Gastrocnemius medialis (tissue), 4 donors: ENCODE data around the gene TBKBP1. TPM values are rescaled to one million over a fixed set of nuclear protein-coding genes. Genes with fewer than 3 reads are reported as not detected.

Experiments used
- ATAC-seq, 2 donors: fragments of 150-250 bp; one replicate each; pipeline ENCODE4 v1.9.1; 2016
- DNase-seq, 2 donors: peaks; one replicate each; pipeline ENCODE4 v3.0.0-alpha.2; 2019
- H3K27ac ChIP-seq, 4 donors: fragments of 200-600 bp; sonication (generic); 1 replicate in 1 of 4; 2 replicates in 3 of 4; pipeline ENCODE4 v1.5.1; 2016 to 2018; ENCODE audit warnings: mild to moderate bottlenecking in 2 of 4, moderate library complexity in 1 of 4
- H3K27me3 ChIP-seq, 3 donors: fragments of 200-600 bp; sonication (generic) in 2 of 3; 1 replicate in 1 of 3; 2 replicates in 2 of 3; pipeline versions ENCODE4 v1.5.1 to v1.6.0; 2016 to 2019; ENCODE audit warnings: mild to moderate bottlenecking in 1 of 3, moderate library complexity in 1 of 3
- H3K36me3 ChIP-seq, 2 donors: fragments of 200-600 bp; sonication (generic) in 1 of 2; one replicate each; pipeline ENCODE4 v1.5.1; 2017 to 2018
- H3K4me1 ChIP-seq, 2 donors: fragments of 200-600 bp; sonication (generic) in 1 of 2; one replicate each; pipeline ENCODE4 v1.5.1; 2016 to 2017; ENCODE audit warnings: mild to moderate bottlenecking in 2 of 2
- H3K4me3 ChIP-seq, 4 donors: fragments of 200-600 bp; sonication (generic) in 3 of 4; 1 replicate in 1 of 4; 2 replicates in 3 of 4; pipeline ENCODE4 v1.5.1; 2016 to 2019; ENCODE audit warnings: mild to moderate bottlenecking in 2 of 4
- H3K9me3 ChIP-seq, 3 donors: fragments of 200-600 bp; sonication (generic) in 2 of 3; 1 replicate in 1 of 3; 2 replicates in 2 of 3; pipeline ENCODE4 v1.5.1; 2016 to 2019
- POLR2A ChIP-seq, 2 donors: fragments of 450-650 bp; IDR thresholded peaks; one replicate each; pipeline ENCODE4 v1.6.1; 2017; ENCODE audit warnings: antibody characterized with exemption in 2 of 2, mild to moderate bottlenecking in 2 of 2, moderate library complexity in 2 of 2
- in situ Hi-C, 4 donors: fragments of 200-750 bp; cut with MboI; loops; one replicate each; pipeline versions ENCODE4 v1.15.0 to v1.8.0; 2017; ENCODE audit warnings: low sequenced_read_pairs in 4 of 4
- intact Hi-C: fragments of 100-400 bp; cut with DNase I; formaldehyde crosslinking; loops from one replicate; pipeline ENCODE4 v1.15.1; 2023; ENCODE audit warnings: low total_unique reads
- total RNA-seq, 4 donors: library from RNA; depleted of rRNA; stranded (reverse); fragments of >200 nt; gene quantifications; one replicate each; pipeline versions ENCODE4 v1.1.0 to v1.2.3, GENCODE V29; 2016
- TF ChIP-seq, protein P1 (sequence below), 5 experiments: fragments of 450-650 bp in 3 of 5; fragments of 200-600 bp in 2 of 5; sonication (generic) in 2 of 5; IDR thresholded peaks in 4 of 5; conservative IDR thresholded peaks in 1 of 5; 1 replicate in 4 of 5; 2 replicates in 1 of 5; pipeline ENCODE4 v1.5.1; 2016 to 2019; ENCODE audit warnings: antibody characterized with exemption in 5 of 5, mild to moderate bottlenecking in 3 of 5, moderate library complexity in 3 of 5

TBKBP1 gene
- total RNA-seq, 4 donors from 2014 or later = 15.9 to 28.0 (median 23.0) TPM

DNA sequence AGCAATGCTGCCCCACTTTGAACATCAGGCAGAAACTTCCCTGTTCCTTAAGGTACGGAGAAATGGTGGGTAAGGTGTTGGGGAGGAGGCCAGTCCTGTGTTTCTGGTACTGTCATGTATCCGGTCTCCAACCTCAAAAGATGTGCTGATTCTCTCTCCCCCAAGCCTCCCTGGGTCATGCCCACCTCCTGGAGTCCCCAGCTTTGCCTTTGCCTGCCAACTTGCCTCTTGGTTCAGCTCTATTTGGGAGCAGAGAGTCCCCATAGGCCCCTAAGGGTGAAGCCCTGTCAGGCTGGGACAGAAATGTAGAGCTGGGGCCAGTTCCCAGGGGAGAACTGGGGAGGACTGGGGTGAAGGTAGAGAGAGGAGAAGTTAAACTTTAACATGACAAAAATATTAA is 37.4 kb downstream of the TBKBP1 start:
- intact Hi-C loops = no loop called here
- H3K9me3 ChIP-seq = no peaks in the 10 kb centered on the region
- no peak overlapping the region for H3K27ac ChIP-seq

DNA sequence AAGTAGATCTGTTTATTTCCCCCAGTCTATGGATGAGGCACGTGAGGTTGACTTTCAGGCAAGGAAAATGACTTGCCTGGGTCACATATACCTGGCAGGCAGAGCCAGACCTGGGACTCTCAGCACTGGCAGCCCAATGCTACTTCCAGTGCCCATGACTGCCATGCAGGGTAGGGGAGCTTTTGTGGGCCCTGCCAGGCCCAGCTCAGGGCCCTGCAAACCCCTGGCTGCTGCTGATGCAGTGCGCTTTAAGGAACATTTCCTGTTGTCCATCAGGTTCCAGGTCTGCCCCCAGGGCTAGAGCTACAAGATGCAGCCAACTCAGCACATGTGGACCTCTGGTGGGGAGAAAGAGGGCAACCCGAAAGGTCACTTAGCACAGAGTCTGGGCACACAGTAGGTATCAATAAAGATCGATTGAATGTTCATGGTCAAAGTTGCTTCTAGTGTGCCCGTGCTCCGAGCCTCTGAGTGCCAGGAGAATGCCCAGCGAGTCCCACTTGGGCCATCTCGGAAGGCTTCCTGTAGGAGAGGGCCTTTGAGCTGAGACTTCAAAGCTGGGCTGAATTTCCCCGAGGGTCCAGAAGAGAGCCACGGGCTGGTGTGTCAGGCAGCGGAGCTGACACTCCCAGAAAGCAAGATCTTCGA is 38.6 kb downstream of the TBKBP1 start:
- in situ Hi-C loops (no loop called here), intact Hi-C loops (no loop called here)
- no peak for ATAC-seq
- no peak overlapping the region for H3K27ac ChIP-seq
- no peaks in the 10 kb centered on the region for H3K36me3 ChIP-seq
- H3K9me3 ChIP-seq = no peaks in the 10 kb centered on the region
- DNase-seq = no peak
- peaks cover 43% of the 10 kb centered on the region in 3 donors for H3K27me3 ChIP-seq
- H3K4me3 ChIP-seq = peak overlapping the region in 1 of 4 donors; percentile 47
- no peaks in the 10 kb centered on the region for H3K4me1 ChIP-seq
- TF ChIP-seq POLR2A (IDR thresholded peaks at IDR 0.05) = no peak
- TF ChIP-seq, protein P1, sequence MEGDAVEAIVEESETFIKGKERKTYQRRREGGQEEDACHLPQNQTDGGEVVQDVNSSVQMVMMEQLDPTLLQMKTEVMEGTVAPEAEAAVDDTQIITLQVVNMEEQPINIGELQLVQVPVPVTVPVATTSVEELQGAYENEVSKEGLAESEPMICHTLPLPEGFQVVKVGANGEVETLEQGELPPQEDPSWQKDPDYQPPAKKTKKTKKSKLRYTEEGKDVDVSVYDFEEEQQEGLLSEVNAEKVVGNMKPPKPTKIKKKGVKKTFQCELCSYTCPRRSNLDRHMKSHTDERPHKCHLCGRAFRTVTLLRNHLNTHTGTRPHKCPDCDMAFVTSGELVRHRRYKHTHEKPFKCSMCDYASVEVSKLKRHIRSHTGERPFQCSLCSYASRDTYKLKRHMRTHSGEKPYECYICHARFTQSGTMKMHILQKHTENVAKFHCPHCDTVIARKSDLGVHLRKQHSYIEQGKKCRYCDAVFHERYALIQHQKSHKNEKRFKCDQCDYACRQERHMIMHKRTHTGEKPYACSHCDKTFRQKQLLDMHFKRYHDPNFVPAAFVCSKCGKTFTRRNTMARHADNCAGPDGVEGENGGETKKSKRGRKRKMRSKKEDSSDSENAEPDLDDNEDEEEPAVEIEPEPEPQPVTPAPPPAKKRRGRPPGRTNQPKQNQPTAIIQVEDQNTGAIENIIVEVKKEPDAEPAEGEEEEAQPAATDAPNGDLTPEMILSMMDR (IDR thresholded peaks at IDR 0.05 in 4 of 5, conservative IDR thresholded peaks at IDR 0.05 in 1 of 5) = no peak

More for the DNA sequence above, 37.4 kb downstream of the TBKBP1 start:
- no peak for TF ChIP-seq POLR2A (IDR thresholded peaks at IDR 0.05)
- TF ChIP-seq, protein P1 (IDR thresholded peaks at IDR 0.05 in 4 of 5, conservative IDR thresholded peaks at IDR 0.05 in 1 of 5) = no peak
- in situ Hi-C loops = no loop called here
- no peaks in the 10 kb centered on the region for H3K36me3 ChIP-seq
- H3K4me3 ChIP-seq = no peak overlapping the region
- peaks cover 43% of the 10 kb centered on the region in 3 donors for H3K27me3 ChIP-seq
- DNase-seq (no peak), ATAC-seq (no peak)
- H3K4me1 ChIP-seq = no peaks in the 10 kb centered on the region

DNA sequence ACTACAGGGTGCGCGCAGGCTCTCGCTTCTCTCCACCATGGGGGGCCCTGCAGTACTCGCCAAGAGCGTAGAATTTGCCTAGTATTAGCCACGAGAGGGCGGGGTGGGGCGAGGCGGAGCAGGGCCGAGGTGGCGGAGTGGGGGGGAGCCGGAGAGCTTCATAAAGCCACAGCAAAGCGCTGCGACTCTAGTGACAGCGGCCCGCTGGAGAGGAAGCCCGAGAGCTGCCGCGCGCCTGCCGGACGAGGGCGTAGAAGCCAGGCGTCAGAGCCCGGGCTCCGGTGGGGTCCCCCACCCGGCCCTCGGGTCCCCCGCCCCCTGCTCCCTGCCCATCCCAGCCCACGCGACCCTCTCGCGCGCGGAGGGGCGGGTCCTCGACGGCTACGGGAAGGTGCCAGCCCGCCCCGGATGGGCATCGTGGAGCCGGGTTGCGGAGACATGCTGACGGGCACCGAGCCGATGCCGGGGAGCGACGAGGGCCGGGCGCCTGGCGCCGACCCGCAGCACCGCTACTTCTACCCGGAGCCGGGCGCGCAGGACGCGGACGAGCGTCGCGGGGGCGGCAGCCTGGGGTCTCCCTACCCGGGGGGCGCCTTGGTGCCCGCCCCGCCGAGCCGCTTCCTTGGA is 39.2 kb downstream of the TBKBP1 start, which contains the start of gene TBX21:
TBX21 (plus strand) TSS at position 190 of the 627 bp plus-strand sequence; CDS start at position 409, 219 bp downstream.
- Histone ChIP-seq H3K36me3 (no peaks in the 10 kb centered on the region), H3K27ac (no peak within 1 kb of the TSS), H3K4me1 (no peaks in the 10 kb centered on the region), H3K9me3 (no peaks in the 10 kb centered on the region), H3K4me3 (peak within 1 kb of the TSS; percentile 20 to 47 (median 34)), H3K27me3 (peaks cover 43% of the 10 kb centered on the region in 3 donors)
- in situ Hi-C loops = no loop called here
- ATAC-seq (peak in 1 of 2 donors; percentile 18), DNase-seq (peak; percentile 23 to 38)
- TF ChIP-seq POLR2A (IDR thresholded peaks at IDR 0.05) = no peak
- TF ChIP-seq, protein P1 (IDR thresholded peaks at IDR 0.05 in 4 of 5, conservative IDR thresholded peaks at IDR 0.05 in 1 of 5) = peak in 1 of 5 experiments; percentile 23
- intact Hi-C loops = no loop called here

DNA sequence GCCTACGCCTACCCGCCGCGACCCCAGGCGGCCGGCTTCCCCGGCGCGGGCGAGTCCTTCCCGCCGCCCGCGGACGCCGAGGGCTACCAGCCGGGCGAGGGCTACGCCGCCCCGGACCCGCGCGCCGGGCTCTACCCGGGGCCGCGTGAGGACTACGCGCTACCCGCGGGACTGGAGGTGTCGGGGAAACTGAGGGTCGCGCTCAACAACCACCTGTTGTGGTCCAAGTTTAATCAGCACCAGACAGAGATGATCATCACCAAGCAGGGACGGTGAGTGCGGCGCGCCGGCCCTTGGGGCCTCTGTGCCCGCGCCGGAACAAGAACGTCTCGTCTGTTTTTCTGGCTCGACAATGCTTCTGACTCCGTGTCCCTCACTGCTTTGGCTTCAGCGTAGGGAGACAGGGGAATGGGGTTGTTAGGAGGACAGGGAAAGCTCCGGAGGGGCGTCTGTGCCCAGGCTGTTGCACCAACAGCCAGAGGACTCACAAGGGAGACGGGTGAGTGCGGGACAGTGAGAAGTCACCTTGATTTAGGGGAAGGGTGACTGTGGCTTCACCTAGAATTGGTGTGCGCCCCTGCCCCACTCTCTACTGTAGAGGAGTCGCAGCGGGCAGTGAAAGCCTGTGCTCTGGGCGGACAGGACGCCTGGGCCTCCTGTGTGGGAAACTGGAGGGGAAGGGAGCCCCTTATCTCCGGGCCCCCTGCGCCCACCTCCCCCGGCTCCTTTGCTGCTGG is 39.9 kb downstream of the TBKBP1 start:
- no peak for ATAC-seq
- intact Hi-C loops = no loop called here
- TF ChIP-seq POLR2A (IDR thresholded peaks at IDR 0.05) = no peak
- TF ChIP-seq, protein P1 (IDR thresholded peaks at IDR 0.05 in 4 of 5, conservative IDR thresholded peaks at IDR 0.05 in 1 of 5) = no peak
- no peaks in the 10 kb centered on the region for H3K36me3 ChIP-seq
- H3K27me3 ChIP-seq = peaks cover 43% of the 10 kb centered on the region in 3 donors
- peak overlapping the region in 3 of 4 donors; percentile 0 to 41 (median 28) for H3K4me3 ChIP-seq
- in situ Hi-C loops = no loop called here
- no peaks in the 10 kb centered on the region for H3K9me3 ChIP-seq
- H3K27ac ChIP-seq = no peak overlapping the region
- no peaks in the 10 kb centered on the region for H3K4me1 ChIP-seq
- DNase-seq = no peak
